ENCODE data around the gene MFF.
"Not testable (repeated sequence)": the region's sequence is repeated elsewhere in the genome, so short reads cannot be mapped to it uniquely, and the experiment has no call there.

MFF gene

DNA sequence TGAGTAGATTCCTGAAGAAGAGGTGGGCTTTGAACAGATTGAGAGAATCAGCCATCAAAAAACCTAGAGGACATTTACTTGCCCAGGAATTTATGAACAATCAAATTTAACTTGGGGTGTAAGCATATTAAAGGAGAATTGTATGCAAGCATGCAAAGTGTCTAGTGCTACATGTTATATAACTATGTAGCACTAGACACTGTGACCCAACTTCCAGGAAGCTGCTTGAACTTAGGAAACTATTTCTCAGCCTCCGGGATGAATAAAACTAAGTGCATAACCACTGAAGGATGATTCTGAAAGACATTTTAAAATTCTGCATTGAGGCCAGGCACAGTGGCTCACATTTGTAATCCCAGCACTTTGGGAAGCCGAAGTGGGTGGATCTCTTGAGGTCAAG lies 12.4 kb downstream of the MFF start:
- DNase-seq = no peak

DNA sequence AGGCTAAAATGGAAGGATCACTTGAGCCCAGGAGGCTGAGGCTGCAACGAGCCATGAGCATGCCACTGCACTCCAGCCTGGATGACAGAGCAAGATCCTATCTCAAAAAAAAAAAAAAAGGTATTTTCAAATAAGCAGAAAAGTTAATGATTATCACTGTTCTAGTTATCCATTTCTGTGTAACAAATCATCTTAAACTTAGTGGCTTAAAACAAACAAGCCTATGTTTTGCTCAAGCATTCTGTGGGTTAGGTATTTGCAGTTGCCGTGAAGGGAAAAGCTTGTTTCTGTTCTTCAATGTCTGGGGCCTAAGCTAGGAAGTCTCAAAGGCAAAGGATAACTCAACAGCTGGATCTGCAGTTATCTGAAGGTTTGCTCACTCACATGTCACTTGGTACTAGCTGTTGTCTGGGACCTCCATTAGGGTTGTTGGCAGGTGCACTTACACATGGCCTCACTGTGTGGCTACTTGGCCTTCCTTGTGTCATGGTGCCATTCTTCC lies 14.1 kb downstream of the MFF start:
- no peak for DNase-seq

- no peak for DNase-seq
Measured at GRCh38 chr2:227340106-227340505, 15.1 kb downstream of the MFF start.

- no peak for DNase-seq
Measured at GRCh38 chr2:227341553-227341952, 16.5 kb downstream of the MFF start.

GRCh38 chr2:227344231-227344630 lies 19.2 kb downstream of the MFF start:
- no peak for DNase-seq

DNA sequence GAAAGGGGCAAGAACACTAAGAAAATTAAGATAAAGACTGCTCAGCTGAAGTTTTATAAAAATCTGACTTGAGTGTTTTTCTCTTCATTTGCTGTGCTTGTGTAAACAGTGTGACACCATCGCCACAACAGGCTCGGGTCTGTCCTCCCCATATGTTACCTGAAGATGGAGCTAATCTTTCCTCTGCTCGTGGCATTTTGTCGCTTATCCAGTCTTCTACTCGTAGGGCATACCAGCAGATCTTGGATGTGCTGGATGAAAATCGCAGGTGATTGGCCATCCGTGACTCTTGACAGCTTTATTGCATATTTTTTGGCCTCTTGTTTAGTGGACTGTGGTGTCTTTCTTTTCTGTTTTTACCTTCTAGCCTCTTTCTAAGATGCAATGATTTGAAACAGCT lies 22.1 kb downstream of the MFF start:
- no peak for DNase-seq

- no peak for DNase-seq
Measured at GRCh38 chr2:227348324-227348723, 23.3 kb downstream of the MFF start.

GRCh38 chr2:227349989-227350612 lies 25.1 kb downstream of the MFF start:
- no peak for DNase-seq

DNA sequence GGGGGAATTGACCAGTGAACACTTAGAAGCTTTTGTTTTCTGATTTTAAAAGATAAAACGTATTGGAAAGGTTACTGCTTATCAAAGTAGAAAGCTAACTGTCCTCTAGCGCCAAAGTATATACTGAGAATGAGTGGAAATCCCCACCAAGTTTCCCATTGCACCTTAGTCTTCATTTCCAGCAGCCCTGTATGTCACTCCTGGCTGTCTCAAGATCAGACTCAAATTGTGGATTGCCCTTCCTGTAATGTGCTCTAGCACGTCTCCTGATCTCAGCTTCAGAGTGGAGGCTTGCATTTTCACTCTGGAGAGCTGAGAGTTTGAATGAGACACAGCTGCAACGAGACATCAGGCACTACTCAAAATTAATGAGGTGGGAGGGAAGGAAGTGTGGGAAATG lies 26.6 kb downstream of the MFF start:
- no peak for DNase-seq

GRCh38 chr2:227360351-227360750 lies 35.3 kb downstream of the MFF start:
- no peak for DNase-seq

- DNase-seq = no peak
Measured at GRCh38 chr2:227363756-227364155, 38.7 kb downstream of the MFF start.

GRCh38 chr2:227364585-227365263 lies 39.7 kb downstream of the MFF start:
- DNase-seq = not testable (repeated sequence)

GRCh38 chr2:227365833-227366232 lies 40.8 kb downstream of the MFF start:
- no peak for DNase-seq

DNA sequence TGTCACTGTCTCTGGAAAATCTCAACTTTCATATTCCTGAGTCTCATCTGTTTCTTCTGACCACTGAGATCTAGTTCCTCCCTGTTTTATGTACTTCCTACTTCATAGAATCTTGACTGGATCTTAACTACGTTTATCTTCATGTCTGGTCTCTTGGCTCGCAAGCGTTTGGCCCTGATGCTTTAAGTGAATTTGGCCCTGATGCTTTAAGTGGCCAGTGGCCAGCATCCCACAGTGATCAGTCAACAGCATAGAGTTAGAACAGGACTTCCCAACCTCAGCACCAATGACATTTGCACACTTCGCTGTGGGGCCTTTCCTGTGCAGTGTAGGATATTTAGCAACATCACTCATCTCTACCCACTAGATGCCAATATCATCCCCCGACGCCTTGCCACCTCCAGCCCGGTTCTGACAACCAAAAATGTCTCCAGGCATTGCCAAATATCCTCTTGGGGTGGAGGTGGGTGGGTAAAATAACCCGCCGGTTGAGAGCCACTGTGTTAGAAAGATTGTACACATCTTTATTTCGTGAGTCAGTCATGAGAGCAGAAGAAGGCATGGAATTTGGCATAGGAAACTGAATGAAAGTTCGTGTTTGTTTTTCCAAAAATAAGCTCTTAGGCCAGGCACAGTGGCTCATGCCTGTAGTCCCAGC lies 41.8 kb downstream of the MFF start:
- DNase-seq = no peak

DNA sequence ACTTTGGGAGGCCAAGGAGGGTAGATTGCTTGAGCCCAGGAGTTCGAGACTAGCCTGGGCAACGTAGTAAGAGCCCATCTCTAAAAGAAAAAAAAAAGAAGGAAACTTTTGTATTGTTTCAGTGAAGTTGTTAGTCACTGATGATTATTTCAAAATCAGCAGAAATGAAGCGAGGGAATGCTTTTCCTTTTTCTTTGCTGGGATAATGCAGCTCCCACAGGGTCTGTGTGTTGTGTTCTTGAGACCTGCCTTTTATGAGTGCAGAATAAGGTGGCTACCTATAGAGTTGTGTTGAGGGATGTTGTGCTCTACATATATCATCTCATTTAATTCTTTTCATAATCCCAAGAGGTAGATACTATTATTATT lies 42.4 kb downstream of the MFF start:
- DNase-seq = no peak

- no peak for DNase-seq
Measured at GRCh38 chr2:227368574-227368973, 43.5 kb downstream of the MFF start.

DNA sequence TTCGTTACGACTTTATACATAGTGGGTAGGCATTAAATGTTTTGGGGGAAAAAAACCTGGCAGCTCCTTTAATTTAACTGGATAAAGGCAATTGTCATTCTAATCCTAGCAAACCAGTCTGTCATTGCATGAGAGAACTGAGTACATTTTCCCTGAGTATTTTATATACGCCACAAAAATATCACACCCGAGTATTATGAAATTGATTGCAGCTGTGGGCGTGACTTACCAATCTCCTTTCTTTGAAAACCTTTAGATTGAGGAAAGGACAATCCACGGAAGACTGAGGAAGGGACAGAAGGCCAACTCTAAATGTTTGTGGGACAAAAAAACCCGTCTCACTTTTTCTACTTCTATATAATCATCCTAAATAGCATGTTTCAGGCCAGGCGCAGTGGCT lies 45.0 kb downstream of the MFF start:
- DNase-seq = no peak

GRCh38 chr2:227370791-227371312 lies 45.8 kb downstream of the MFF start:
- no peak for DNase-seq

DNA sequence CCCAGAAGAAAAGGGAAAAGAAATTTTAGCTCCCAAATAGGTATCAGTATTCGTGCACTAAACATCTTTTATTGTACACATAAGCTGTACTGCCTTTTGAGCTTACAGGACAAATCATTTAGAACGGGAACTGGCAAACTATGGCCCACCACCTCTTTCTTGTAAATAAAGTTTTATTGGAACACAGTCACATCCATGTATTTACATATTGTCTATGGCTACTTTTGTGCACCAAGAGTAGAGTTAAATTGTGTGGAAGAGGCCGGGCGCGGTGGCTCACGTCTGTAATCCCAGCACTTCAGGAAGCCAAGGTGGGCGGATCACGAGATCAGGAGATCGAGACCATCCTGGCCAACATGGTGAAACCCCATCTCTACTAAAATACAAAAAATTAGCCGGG lies 48.3 kb downstream of the MFF start:
- no peak for DNase-seq

GRCh38 chr2:227374158-227374557 lies 49.1 kb downstream of the MFF start:
- DNase-seq = no peak

DNA sequence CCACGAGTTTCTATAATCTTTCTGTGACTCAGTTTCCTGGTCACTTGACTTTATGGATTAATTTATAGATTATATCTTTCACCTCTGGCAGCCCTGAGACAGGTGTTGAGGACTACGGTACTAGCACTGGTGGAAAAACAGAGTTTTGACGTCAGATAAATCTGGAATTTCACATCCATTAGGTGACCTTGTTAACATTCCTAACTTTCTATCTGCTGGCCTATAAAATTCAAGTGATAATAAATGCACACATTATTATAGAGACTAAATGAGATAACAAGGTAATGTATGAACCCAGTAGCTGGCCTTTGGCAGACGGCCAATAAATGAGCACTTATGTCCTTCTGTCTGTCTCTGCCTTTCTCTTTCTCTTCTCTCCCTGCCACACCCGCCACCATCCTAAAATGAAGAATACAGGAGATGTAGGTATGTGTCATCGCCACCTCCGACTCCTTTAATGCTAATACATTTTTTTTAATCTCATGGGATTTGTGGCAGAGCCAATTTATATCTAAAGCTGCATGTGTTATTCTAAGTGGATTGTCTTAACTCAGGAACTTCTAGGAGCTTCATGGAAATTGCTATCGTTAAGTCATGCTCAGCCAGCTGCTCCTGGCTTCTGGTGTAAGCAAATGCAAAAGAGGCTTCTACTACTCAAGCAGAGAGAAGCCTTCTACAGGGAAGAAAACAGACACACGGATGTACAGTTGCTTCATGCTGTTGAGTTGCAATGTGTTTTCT lies 51.8 kb downstream of the MFF start:
- DNase-seq = no peak

- no peak for DNase-seq
Measured at GRCh38 chr2:227377467-227378351, 52.7 kb downstream of the MFF start.
